Activated CD4-positive, CD25-positive, alpha-beta regulatory T cell treated with anti-CD3 and anti-CD28 coated beads, Interleukin-2, amount 50 U/mL, for 24 hours (primary cell): Measurements from ENCODE around the gene PCDHGA1.

Experiments
- ATAC-seq, 2 donors: fragments of 150-1000 bp; cut with Tn5 transposase; one replicate each; pipeline ENCODE4 v1.10.0; 2021; ENCODE audit warnings: mild to moderate bottlenecking in 1 of 2, moderate library complexity in 1 of 2

PCDHGA1 gene

DNA sequence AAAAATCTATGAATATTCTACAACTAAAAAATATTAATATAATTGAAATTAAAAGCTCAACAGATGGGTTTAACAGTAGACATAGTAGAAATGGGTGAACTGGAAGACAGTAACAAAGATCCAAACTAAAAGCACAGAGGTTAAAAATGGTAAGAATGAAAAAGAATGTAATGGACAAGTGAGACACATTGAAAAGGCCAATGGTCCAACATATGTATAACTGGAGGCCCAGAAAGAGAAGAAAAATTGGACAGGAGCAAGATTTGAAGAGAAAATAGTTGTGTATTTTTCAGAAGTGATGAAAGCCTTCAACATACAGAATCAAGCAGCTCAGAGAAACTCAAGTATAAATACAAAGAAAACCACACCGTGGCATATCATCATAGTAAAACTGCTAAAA is 217.2 kb downstream of the PCDHGA1 start:
- no peak for ATAC-seq

DNA sequence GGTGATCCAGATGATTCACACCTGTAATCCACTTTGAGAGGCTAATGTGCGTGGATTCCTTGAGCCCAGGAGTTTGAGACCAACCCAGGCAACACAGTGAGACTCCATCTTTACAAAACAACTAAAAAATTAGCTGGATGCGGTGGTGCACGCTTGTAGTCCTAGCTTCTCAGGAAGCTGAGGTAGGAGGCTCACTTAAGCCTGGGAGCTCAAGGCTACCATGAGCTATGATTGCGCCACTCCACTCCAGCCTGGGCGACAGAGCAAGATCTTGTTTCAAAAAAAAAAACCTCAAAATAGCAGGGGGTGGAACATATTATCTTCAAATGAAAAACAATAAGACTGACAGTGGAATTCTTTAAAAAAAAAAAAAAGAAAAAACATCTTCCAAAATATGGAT is 217.6 kb downstream of the PCDHGA1 start:
- no peak for ATAC-seq

GRCh38 chr5:141557681-141558136 is 227.4 kb downstream of the PCDHGA1 start:
- ATAC-seq, result peak; percentile 76 to 80

GRCh38 chr5:141558150-141558549 is 227.8 kb downstream of the PCDHGA1 start:
- ATAC-seq, result peak in 1 of 2 donors; percentile 25

DNA sequence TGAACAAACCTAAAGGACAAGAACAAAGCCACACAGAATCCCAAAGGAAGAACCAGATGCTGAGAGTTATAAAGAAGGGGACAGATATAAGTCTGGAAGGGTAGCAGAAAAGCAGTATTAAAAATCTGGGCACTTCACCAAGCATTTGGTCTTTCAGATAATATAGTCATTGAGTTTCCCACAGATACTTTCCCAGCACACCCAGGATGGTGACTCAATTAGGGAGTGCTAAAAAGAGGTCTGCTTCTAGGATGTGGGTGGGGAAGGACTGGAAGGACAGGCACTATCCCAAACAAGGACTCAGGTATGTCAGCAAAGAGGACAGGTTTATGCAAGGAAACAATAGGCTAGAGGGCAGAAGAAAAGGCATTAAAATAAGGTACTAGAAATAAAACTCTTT is 229.1 kb downstream of the PCDHGA1 start:
- ATAC-seq, result no peak

DNA sequence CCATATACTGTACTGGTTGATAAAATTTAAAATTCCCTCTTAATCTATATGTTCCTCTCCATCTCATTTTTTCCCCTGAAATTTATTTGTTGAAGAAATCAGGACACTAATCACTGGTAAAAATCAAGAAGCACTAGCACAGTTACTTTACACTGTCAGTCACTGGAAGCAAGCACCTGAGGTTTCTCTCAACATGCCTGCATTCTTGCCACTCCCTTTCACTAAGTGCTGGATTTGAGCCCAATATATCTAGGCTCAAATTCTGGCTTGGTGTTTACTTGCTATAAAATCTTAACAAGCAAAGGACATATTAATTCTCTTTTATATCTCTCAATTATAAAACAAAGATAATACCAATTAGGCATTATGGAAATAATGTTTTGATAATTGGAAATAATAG is 229.8 kb downstream of the PCDHGA1 start:
- no peak for ATAC-seq

- ATAC-seq, result no peak
These were observed 230.6 kb downstream of the PCDHGA1 start for GRCh38 chr5:141560725-141561483.
